ENCODE results near the gene JAKMIP3. TPM values are rescaled to one million over a fixed set of nuclear protein-coding genes. Genes with fewer than 3 reads are reported as not detected.
A peak's percentile ranks its signal among the peaks of the same experiment; 100 is the strongest.

JAKMIP3 gene
- total RNA-seq, 1 donor from 2014 or later: 0.17 TPM

GRCh38 chr10:132113766-132114365, 48.1 kb downstream of the JAKMIP3 start:
- no peaks in the 10 kb centered on the region for H3K36me3 Mint-ChIP-seq (ENCODE audit: insufficient read depth)
- H3K9me3 Mint-ChIP-seq (ENCODE audit: low read depth): no peaks in the 10 kb centered on the region
- peaks cover 8% of the 10 kb centered on the region for H3K4me1 Mint-ChIP-seq (ENCODE audit: low read depth)
- H3K4me3 Mint-ChIP-seq (ENCODE audit: low read depth): no peak overlapping the region
- H3K27me3 Mint-ChIP-seq: peaks cover 40% of the 10 kb centered on the region
- no peak for DNase-seq (ENCODE audit: low spot score, unreplicated experiment)
- peak overlapping the region; percentile 62 for H3K27ac Mint-ChIP-seq
- no peak for TF ChIP-seq CTCF (IDR thresholded peaks at IDR 0.05; ENCODE audit: unreplicated experiment)

GRCh38 chr10:132114953-132115520, 49.3 kb downstream of the JAKMIP3 start:
- no peak for TF ChIP-seq CTCF (IDR thresholded peaks at IDR 0.05; ENCODE audit: unreplicated experiment)
- no peaks in the 10 kb centered on the region for H3K9me3 Mint-ChIP-seq (ENCODE audit: low read depth)

More at GRCh38 chr10:132114953-132115520, 49.3 kb downstream of the JAKMIP3 start:
- DNase-seq (ENCODE audit: low spot score, unreplicated experiment): no peak
- Mint-ChIP-seq H3K27ac (no peak overlapping the region), H3K4me3 (ENCODE audit: low read depth) (no peak overlapping the region), H3K27me3 (peaks cover 47% of the 10 kb centered on the region), H3K36me3 (ENCODE audit: insufficient read depth) (no peaks in the 10 kb centered on the region), H3K4me1 (ENCODE audit: low read depth) (peaks cover 8% of the 10 kb centered on the region)

Other genes starting within 250 kb of the JAKMIP3 start
- 41.1 and 43.6 TPM in 2 replicates for gene PPP2R2D, start 164.9 kb upstream of the JAKMIP3 start, total RNA-seq
- gene BNIP3, start 84.0 kb upstream of the JAKMIP3 start, total RNA-seq: 28.5 and 32.4 TPM in 2 replicates
- gene DPYSL4, start 121.0 kb downstream of the JAKMIP3 start, total RNA-seq: 54.6 and 55.9 TPM in 2 replicates
- gene STK32C, start 242.0 kb downstream of the JAKMIP3 start, total RNA-seq: 8.4 and 10.0 TPM in 2 replicates

Data from progenitor cell of endocrine pancreas (in vitro differentiated cells).